SK-N-DZ (cell line): ENCODE results near the gene COX8A.

Experiments
- DNase-seq: peaks from one replicate; pipeline ENCODE4 v3.0.0-alpha.2; 2015; ENCODE audit warnings: low spot score

Gene COX8A

DNA sequence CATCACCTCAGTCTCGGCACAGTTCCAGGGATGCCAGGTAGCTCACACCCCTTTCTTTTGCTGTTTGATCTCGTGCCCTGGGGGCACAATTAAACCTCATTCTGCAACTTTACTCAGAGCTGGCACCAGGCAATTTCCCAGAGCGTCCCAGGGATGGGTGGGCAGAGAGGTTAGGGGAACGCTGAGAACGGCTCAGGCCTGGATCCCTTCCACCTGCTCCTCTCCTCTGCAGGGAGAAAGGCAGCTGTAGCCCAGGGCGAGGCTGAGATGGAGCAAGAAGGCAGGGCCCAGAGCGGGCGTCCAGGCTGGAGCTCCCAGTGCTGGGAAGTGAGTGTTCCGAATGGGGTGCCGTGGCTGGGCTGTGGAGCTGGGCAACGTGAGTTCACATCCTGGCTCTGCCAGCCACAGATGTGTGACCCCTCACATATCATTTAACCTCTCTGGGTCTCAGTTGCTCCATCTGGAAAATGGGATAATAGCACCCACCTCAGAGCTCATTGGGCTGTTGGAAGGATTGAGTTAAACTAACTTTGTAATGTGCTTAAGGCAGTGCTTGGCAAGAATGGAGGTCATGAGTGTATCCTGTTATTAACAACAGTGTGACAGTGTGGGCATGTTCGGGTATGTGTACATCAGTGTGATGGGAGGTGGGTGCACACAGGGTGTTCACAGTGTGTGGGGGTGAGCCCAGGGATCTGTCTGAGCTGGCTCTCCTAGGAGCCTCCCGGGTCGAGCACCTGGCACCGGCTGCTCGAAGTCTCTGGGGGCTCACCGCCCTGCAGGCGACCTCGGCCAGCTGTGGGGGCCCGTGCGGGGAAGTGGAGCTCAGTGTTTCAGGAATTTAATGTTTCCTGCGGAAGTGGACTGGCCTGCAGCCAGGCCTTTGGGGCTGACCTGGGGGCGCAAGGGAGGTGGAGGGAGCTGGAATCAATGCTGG is 27.3 kb downstream of the COX8A start:
- DNase-seq: no peak

GRCh38 chr11:64003807-64004589 is 29.6 kb downstream of the COX8A start:
- no peak for DNase-seq

- DNase-seq: no peak
These were observed 30.2 kb downstream of the COX8A start for GRCh38 chr11:64004590-64004984.

- DNase-seq: no peak
These were observed 31.3 kb downstream of the COX8A start for GRCh38 chr11:64005691-64006090.

GRCh38 chr11:64006398-64006797 is 32.0 kb downstream of the COX8A start:
- no peak for DNase-seq

- DNase-seq: no peak
These were observed 32.8 kb downstream of the COX8A start for GRCh38 chr11:64007160-64007628.

- peak; percentile 69 for DNase-seq
These were observed 33.3 kb downstream of the COX8A start for GRCh38 chr11:64007629-64008282.

GRCh38 chr11:64008283-64008913 is 34.0 kb downstream of the COX8A start:
- no peak for DNase-seq

DNA sequence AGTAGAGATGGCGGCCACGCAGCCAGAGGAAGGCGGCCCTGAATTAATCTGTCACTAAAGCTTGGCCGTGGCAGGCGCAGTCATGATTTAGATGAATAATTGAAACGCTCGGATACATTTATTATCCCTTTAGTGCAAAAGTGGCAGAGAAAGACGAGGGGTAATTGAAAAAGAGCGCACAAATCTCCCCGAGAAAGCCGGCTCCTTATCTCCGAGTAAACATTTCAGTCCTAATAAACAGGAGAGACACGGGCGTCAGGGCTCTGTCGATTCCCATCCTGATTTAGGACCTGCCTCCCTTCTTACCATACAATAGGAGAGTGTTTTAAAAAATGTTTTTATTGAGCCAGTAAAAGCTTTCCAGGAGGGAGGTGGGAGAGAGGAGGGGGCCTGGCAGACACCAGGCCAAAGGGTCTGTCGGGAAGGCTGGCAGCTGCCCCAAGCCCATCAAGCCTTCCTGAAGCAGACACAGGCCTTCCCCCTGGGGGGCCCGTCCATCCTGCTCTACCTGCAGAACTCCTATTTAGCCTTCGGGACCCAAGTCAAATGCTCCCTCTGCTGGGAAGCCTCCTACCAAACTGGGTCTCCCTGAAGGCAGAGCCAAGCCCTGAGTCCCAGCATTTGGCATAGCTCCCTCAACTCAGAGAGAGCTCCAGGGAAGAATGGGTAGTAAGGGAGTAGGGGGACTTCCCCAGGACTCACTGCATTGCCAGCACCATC is 34.7 kb downstream of the COX8A start:
- DNase-seq: no peak

DNA sequence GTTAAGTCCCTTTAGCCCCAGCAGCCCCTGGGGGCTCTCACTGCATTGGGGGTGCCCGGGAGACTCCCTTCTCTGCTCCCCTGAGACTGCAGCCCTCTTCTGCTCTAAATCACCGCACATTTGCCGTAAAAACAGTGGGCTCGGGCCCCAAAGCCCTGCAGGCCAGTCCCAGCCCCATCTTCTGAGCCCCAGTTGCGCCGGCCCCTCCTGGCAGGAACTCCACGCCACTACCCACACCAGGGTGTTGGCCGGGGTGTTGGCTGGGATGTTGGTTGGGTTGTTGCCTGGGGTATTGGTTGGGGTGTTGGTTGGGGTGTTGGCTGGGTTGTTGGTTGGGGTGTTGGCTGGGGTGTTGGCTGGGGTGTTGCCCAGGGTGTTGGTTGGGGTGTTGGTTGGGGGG is 35.3 kb downstream of the COX8A start:
- DNase-seq: no peak

DNA sequence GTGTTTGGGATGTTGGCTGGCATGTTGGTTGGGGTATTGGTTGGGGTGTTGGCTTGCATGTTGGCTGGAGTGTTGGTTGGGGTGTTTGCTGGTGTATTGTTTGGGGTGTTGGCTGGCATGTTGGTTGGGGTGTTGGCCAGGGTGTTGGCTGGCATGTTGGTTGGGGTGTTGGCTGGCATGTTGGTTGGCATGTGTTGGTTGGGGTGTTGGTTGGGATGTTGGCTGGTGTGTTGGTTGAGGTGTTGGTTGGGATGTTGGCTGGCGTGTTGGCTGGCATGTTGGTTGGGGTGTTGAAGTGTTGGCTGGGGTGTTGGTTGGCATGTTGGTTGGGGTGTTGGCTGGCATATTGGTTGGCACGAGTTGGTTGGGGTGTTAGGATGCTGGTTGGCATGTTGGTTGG is 36.4 kb downstream of the COX8A start:
- no peak for DNase-seq

DNA sequence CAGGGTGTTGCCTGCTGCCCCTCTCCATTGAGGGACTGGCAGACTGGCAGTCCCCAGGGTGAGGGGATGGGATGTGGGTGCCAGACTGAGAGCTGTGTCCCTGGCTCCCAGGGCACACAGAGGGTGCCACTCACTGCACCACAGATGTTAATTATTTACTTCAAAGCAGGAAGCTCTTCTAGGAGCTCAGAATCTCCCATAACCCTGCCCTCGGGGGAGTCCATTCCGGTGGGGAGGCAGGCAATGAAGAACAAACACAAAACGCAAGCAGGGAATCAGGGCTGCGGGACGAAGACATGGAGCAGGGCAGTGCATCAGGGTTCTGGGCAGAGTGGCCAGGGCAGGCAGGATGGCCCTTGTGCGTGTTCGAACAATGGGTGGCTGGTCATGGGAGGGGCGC is 37.0 kb downstream of the COX8A start:
- no peak for DNase-seq

GRCh38 chr11:64013141-64013896 is 38.9 kb downstream of the COX8A start:
- no peak for DNase-seq

DNA sequence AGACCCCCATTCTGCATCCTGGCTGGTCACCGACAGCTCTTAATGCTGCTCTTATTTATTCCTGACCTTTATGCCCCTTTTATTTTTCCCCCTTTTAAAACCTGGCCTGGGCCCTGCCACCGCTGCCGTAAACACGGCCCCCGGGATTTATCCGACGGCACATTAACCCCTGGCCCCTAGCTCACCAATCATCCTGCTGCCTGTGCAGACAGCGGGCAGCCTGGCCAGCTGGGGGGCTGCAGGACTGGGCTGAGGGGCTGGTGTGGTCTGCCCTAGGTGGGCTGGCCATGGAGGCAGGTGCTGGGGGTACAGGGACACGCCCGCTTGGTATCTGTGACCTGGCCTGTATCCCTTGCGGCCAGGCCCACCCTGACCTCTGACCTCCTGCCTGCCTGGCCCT is 39.9 kb downstream of the COX8A start:
- no peak for DNase-seq

GRCh38 chr11:64015510-64015909 is 41.1 kb downstream of the COX8A start:
- no peak for DNase-seq

DNA sequence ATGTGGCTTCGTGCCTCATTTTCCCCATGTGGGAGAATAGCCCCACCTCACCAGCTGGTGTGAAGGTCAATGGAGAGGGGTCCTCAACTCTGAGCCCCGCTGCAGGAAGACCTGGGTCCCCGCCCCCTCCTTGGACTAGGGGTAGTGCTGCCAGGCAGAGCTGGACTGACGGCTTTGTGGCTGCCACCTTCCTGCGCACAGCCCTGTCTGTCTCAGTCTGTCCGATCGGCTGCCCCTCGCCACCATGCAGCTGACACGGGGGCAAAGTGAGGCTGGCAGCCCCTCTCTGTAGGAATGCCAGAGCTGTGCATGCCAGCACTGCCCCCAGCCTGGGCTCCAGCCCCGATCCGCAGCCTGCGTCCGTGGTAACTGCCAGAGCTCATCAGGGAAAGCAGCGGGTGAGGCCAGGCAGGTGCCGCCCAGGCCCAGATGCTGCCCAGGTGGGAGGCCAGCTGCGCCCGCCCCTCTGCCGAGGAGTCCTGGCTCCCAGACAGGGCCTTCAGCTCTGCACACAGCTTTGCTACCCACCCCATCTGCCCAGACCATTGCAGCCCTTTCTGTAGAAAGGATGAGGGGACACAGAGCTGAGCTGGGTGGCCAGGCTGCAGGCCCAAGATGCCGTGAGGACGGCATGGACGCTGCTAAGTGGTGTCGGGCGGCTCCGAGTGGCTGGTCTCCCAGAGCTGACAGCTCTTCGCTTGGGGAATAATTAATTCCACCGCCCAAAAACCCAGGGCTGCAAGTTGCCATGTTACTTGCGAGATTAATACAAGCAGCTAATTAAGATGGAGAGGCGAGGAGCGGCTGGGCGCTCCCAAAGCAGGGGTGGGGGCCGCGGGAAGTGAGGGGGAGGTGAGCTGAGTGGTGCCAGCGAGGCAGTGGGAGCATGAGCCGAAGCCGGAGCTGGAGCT is 41.8 kb downstream of the COX8A start:
- no peak for DNase-seq

- DNase-seq: no peak
These were observed 43.5 kb downstream of the COX8A start for GRCh38 chr11:64017945-64018224.

- DNase-seq: no peak
These were observed 43.9 kb downstream of the COX8A start for GRCh38 chr11:64018310-64018709.
